Measurements from ENCODE around the gene AGRN.
"Not testable (repeated sequence)": the region's sequence is repeated elsewhere in the genome, so short reads cannot be mapped to it uniquely, and the experiment has no call there.

AGRN gene

DNA sequence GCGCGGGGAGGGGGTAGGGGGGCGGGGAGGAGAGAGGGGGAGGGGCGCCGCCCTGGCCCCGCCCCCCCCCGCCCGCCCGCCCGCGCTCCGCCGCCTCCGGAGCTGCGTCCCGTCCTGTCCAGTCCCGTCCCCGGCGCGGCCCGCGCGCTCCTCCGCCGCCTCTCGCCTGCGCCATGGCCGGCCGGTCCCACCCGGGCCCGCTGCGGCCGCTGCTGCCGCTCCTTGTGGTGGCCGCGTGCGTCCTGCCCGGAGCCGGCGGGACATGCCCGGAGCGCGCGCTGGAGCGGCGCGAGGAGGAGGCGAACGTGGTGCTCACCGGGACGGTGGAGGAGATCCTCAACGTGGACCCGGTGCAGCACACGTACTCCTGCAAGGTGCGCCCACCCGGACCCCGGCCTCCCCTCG is at the start of gene AGRN:
TSS of gene AGRN (plus strand) at position 121 of the 405 bp plus-strand sequence. CDS start at position 174, 53 bp downstream.
- DNase-seq = no peak

- DNase-seq = no peak
These were observed 49.5 kb upstream of the AGRN start for GRCh38 chr1:970242-970972.

- DNase-seq = no peak
These were observed 48.8 kb upstream of the AGRN start for GRCh38 chr1:970973-971730.

GRCh38 chr1:971751-972506 is 48.0 kb upstream of the AGRN start:
- DNase-seq = no peak

GRCh38 chr1:972726-973458 is 47.0 kb upstream of the AGRN start:
- no peak for DNase-seq

DNA sequence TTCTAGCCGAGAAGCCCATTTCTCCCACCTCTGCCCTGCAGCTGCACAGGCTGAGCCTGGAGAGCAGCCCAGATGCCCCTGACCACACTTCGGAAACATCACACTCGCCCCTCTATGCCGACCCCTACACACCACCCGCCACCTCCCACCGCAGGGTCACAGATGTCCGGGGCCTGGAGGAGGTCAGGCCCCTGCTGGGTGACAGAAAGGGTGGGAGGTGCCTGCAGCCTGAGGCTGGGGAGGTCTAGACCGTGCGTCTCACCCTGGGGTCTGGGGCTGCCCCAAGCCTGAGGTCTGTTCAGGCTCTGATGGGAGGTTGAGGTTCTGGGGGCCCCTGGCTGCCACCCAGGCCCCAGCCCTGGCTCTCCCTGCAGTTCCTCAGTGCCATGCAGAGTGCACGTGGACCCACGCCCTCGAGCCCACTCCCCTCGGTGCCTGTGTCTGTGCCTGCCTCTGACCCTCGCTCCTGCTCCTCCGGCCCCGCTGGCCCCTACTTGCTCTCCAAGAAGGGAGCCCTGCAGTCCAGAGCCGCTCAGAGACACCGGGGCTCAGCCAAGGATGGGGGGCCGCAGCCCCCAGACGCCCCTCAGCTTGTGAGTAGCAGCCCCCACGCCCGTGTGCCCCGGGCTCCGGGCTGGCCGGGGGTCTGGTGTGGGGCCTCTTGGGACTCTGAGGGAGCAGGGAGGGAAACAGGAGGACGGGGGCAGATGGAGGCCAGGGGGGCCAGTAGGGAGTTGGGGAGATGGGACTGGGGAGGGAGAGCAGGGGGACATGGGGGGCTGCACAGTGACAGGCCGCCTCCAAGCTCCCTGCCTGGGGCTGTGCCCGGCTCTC is 46.2 kb upstream of the AGRN start:
- DNase-seq = no peak

GRCh38 chr1:974293-974640 is 45.7 kb upstream of the AGRN start:
- DNase-seq = no peak

DNA sequence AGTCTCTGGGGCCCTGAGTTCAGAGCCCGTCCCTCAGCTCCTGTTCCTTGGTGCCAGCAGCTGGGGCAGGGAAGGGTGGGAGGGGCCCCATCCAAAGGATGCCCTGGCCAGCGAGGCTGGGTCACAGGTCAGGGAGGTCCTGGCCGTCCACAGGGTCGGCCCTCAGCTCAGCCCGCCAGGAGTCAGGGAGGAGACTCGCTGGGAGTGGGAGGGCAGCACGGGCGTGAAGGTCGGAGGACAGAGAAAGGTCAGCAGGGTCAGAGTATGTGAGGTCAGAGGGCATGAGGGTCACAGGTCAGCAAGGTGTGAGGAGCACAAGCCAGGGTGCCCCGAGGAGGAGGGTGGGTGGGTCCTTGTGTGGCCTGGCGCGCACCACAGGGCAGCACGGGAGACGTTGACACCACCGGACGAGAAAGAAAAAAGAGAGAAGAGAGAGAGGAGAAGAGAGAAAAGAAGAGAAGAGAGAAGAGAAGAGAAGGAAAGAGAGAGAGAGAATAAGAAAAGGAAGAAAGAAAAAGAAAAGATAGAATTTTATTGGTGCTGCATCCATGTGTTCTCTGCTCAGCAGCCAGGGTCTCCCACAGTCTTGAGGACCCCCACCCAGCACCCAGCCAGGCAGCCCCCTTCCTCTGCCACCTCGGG is 45.1 kb upstream of the AGRN start:
- no peak for DNase-seq

GRCh38 chr1:975365-975764 is 44.6 kb upstream of the AGRN start:
- DNase-seq = no peak

DNA sequence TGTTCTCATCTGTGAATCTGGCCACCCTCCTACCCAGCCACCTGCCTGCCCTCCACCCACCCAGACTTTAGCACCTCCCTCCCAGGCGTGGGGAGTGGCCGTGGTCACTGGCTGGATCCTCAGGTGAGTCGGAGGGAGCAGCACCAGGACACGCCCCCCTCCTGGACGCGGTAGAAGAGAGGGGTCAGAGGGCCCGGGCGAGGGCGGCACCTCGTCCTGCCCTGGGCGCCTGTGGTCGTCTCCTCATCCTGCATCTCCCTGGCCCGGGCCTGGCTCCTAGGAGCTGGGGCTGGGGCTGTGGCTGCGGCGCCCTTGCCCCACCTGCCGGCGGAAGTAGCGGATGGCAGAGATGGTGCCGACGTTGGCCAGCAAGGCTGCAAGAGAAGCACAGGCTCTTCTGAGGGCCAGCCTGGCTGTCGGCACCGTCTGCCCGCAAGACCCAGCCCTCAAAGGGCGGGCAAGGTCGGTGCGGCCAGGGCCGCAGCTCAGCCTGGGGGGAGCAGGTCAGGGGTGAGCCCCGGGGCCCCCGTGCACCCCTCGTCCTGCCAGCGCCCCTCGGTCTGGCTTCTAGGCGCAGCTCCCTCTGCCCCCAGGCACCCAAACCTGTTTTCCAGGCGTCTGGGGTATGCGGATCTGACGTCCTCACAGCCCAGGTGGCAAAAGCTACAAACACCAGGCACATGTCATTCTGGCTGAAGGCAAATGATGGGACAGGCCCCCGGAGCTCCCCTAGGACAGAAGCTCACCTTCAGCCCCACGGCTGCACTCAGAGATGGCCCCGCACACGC is 43.8 kb upstream of the AGRN start:
- peak; percentile 75 for DNase-seq

GRCh38 chr1:976791-977190 is 43.1 kb upstream of the AGRN start:
- DNase-seq = not testable (repeated sequence)

GRCh38 chr1:978069-978834 is 41.7 kb upstream of the AGRN start:
- no peak for DNase-seq

DNA sequence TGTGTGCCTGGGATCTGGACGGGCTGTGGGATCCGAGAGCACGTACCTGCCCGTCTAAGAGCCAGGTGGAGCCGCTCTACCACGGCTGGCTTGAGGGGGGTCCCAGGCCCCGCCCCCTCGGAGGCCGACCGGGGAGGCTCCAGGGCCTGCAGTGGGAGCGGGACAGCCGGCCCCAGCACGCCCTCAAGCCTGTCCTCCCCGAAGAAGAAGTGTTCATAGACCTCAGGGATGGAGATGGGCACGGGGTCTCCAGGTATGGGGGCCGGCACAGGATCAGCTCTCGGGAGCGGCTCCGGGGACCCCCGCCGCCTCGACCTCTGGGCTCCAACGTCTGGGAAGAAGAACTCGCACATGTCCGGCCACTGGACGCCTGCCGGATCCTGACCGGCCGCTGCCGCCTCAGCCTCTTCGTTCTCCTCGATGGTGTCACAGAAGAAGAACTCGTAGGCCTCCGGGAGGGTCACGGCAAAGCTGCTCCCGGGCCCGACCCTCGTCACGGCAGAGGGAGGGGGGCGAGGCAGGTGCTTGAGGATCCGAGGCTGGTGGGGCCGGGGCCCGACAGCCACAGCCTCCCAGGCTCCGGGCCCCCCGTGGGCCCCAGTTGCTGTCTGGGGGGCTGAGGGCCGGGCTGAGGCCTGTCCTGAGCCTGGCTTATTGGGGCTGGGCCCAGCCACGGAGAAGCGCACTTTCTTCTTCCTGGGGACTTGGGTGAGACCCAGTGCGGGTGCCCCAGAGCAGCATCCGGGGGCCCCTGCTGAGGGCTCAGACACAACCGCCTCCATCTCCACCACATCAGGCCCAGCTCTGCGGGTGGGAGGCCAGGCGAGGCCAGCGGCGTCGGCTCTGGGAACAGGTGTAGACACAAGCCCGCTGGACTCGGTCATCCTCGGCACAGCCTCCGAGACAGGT is 40.8 kb upstream of the AGRN start:
- DNase-seq = no peak

DNA sequence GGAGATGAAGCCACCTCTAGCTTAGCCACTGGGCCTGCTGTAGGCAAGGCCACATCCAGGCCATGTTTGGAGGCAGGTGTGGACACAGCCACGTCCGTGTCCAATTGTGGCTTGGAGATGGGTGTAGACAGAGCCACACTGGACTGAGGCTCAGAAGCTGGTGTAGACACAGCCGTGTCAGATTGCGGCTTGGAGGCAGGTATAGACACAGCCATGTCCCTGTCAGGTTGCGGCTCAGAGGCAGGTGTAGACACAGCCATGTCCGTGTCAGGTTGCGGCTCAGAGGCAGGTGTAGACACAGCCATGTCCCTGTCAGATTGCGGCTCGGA is 40.2 kb upstream of the AGRN start:
- no peak for DNase-seq

GRCh38 chr1:980137-980571 is 39.8 kb upstream of the AGRN start:
- DNase-seq = no peak

DNA sequence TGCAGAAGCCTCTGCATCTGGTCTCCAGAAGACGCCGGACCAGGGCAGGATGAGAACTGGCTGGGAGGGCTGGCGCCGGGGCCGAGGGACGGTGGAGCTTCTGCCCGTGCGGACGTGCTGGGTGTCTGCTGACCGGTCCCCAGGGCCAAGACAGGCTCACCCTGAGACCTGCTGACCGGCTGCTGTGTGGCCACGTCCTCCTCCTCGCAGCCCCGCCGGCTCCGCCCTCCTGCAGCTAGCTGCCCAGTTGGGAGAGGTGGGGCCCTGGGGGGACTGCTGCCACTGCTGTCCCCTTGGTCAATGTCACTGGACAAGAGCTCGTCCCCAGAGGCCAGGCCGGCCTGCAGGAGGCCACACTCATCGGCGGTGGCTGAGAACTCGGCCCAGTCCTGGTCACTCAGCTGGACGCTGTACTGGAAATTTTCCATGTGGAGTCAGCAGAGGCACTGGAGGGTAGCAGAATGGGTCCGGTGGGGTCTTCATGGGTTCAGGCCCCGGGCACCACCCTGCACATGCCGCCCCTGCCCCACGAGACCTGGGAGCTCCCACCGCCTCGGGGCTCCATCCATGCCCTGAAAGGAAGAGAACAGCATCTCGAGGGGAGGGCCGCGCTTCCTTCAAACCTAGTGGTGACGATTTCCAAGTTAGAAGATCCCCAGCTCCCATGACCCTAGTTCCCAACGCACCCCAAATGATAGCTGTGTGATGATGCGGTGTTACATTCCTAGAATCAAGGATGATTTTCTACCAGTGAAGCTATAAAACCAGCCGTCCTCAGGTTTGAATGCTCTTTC is 39.1 kb upstream of the AGRN start:
- no peak for DNase-seq

DNA sequence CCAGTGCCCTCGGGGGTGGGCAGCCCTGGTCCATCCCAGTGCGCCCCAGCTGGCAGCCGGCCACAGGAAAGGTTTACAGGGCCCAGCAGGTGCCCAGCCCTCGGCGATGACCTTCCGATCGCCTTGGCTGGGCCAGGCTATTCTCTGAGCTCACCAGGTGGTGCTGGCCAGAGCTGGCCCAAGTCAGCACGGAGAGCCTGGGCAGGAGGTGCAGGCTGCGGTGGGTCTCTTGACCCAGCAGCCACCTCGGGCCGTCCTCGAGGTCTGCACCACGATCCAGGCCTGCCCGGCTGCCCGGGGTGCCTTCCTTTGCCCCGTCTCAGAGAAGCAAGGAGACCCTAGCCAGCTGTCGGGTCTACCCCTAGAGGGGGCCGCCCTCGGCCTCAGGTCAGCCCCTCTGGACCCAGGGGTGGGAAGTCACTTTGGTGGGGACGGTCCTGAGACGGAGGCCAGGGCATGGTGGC is 38.4 kb upstream of the AGRN start:
- DNase-seq = no peak

Measured in CD4-positive, alpha-beta T cell treated with Interleukin-17A for 4 hours (primary cell).